Measurements from ENCODE around the gene PLAAT5. TPM values are rescaled to one million over a fixed set of nuclear protein-coding genes. Genes with fewer than 3 reads are reported as not detected.

PLAAT5 gene
- total RNA-seq, 3 donors from 2014 or later: 0.05 to 0.24 (median 0.13) TPM

DNA sequence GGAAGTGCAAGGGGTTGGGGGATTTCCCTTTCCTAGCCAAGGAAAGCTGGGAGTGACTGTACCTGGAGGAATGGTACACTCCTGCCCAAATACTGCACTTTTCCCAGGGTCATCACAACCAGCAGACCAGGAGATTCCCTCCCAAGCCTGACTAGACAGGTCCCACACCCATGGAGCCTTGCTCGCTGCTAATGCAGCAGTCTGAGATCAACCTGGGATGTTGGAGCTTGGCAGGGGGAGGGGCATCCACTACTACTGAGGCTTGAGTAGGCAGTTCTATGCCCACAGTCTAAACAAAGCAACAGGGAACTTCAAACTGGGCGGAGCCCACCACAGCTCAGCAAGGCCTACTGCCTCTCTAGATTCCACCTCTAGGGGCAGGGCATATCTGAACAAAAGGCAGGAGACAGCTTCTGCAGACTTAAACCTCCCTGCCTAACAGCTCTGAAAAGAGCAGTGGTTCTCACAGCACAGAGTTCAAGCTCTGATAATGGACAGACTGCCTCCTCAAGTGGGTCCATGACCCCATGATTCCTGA, 62.9 kb downstream of the PLAAT5 start:
- Mint-ChIP-seq H3K4me1 (ENCODE audit: low read depth) (no peaks in the 10 kb centered on the region), H3K27me3 (ENCODE audit: low read depth) (peaks cover 34% of the 10 kb centered on the region), H3K9me3 (peaks cover 9% of the 10 kb centered on the region), H3K36me3 (ENCODE audit: insufficient read depth) (no peaks in the 10 kb centered on the region), H3K4me3 (no peak overlapping the region)
- DNase-seq (no peak), ATAC-seq (no peak)

DNA sequence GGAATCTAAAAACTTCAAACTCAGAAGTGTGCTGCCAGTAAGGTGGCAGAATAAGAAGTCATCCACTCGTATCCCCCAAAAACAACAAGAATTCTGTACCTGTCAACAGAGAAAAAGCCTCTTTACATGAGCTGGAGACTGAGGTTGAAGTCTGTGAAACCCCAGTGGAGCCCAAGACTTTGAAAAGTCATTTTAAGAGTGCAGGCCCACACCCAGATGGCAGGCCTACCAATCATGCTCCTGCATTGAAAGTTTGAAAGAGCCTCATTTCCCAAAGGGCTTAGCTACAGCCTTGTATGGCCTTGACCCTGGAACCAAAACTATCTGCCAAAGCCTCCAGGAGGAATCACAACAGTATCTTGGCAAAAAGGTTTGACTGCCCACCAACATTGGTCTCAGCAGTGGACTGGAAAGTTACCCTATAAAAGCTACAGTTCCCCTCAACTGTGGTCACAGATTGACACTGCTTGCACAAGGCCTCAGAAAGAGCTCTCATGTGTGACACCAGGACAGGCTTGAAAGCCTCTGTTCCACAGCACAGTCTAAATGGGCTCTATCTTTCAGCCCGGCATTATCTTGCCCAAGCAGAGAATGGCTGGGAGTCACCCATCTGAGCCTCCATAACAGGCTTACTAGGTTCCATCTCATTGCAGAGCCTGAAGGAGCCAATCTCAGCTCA, 73.7 kb downstream of the PLAAT5 start:
- Mint-ChIP-seq H3K4me1 (ENCODE audit: low read depth) (peaks cover 23% of the 10 kb centered on the region), H3K27me3 (ENCODE audit: low read depth) (peaks cover 2% of the 10 kb centered on the region), H3K9me3 (peaks cover 8% of the 10 kb centered on the region), H3K4me3 (no peak overlapping the region), H3K36me3 (ENCODE audit: insufficient read depth) (peaks cover 4% of the 10 kb centered on the region)
- ATAC-seq: no peak
- DNase-seq: no peak

Other genes starting within 250 kb of the PLAAT5 start
- not detected for gene SLC22A25, start 247.6 kb downstream of the PLAAT5 start, total RNA-seq
- not detected for gene SLC22A9, start 121.4 kb downstream of the PLAAT5 start, total RNA-seq
- gene LGALS12, start 14.9 kb upstream of the PLAAT5 start, total RNA-seq: not detected
- gene PLAAT4, start 45.6 kb upstream of the PLAAT5 start, total RNA-seq: 1 to 10 TPM; 5.7 to 8.0 (median 7.4) TPM
- not detected for gene PLAAT2, start 72.2 kb upstream of the PLAAT5 start, total RNA-seq
- gene PLAAT3, start 123.3 kb upstream of the PLAAT5 start, total RNA-seq: 1 to 10 TPM in 1 of 3 donors, under 1 TPM in 2; 0.63 to 1.7 (median 0.90) TPM
- gene ATL3, start 180.2 kb upstream of the PLAAT5 start, total RNA-seq: 10 to 100 TPM; 49.1 to 52.5 (median 49.8) TPM
- gene RTN3, start 190.3 kb upstream of the PLAAT5 start, total RNA-seq: 10 to 100 TPM; 24.7 to 30.9 (median 26.7) TPM